Tibial artery (tissue), 4 donors: ENCODE data around the gene IL11RA.
A peak's percentile ranks its signal among the peaks of the same experiment; 100 is the strongest.

ENCODE experiments used
- DNase-seq, 2 donors: peaks; one replicate each; pipeline ENCODE4 v3.0.0-alpha.2; 2019
- H3K27ac ChIP-seq, 2 donors: fragments of 200-600 bp; sonication (generic) in 1 of 2; 1 replicate in 1 of 2; 2 replicates in 1 of 2; pipeline ENCODE4 v1.5.1; 2018 to 2019; ENCODE audit warnings: mild to moderate bottlenecking in 1 of 2
- H3K27me3 ChIP-seq, 2 donors: fragments of 200-600 bp; sonication (generic) in 1 of 2; one replicate each; pipeline versions ENCODE4 v1.5.1 to v1.6.0; 2016 to 2019
- H3K36me3 ChIP-seq, 3 donors: fragments of 200-600 bp; sonication (generic) in 2 of 3; one replicate each; pipeline ENCODE4 v1.5.1; 2016 to 2019; ENCODE audit warnings: mild to moderate bottlenecking in 2 of 3
- H3K4me1 ChIP-seq, 4 donors: fragments of 200-600 bp; sonication (generic) in 2 of 4; 1 replicate in 3 of 4; 2 replicates in 1 of 4; pipeline ENCODE4 v1.5.1; 2016 to 2019
- H3K4me3 ChIP-seq, 2 donors: fragments of 200-600 bp; sonication (generic) in 1 of 2; 1 replicate in 1 of 2; 2 replicates in 1 of 2; pipeline ENCODE4 v1.5.1; 2018 to 2019; ENCODE audit warnings: mild to moderate bottlenecking in 2 of 2
- H3K9me3 ChIP-seq, 3 donors: fragments of 200-600 bp; sonication (generic) in 1 of 3; one replicate each; pipeline ENCODE4 v1.5.1; 2016 to 2019
- CTCF ChIP-seq, 2 experiments: fragments of 200-600 bp in 1 of 2; fragments of 450-650 bp in 1 of 2; IDR thresholded peaks; one replicate each; pipeline ENCODE4 v1.5.1; 2017 to 2019; ENCODE audit warnings: antibody characterized with exemption in 2 of 2, mild to moderate bottlenecking in 1 of 2, moderate library complexity in 1 of 2
- intact Hi-C: fragments of 100-400 bp; cut with DNase I; formaldehyde crosslinking; loops from one replicate; pipeline ENCODE4 v1.15.0; 2023; ENCODE audit warnings: low total_unique reads

The IL11RA gene

GRCh38 chr9:34610434-34611206, 41.4 kb upstream of the IL11RA start:
- Histone ChIP-seq H3K27ac (no peak overlapping the region), H3K4me3 (no peak overlapping the region)
- intact Hi-C loops, result loop anchor here (10.0 kb wide), 2 partner anchors 94 to 156 kb away; partner anchors contain the start of genes DNAI1 and FAM219A

GRCh38 chr9:34611251-34611810, 40.7 kb upstream of the IL11RA start:
- Histone ChIP-seq H3K36me3 (peaks cover 10 to 29% (median 27%) of the 10 kb centered on the region in 3 donors), H3K27ac (peak overlapping the region; percentile 76 to 83), H3K27me3 (no peaks in the 10 kb centered on the region), H3K4me3 (peak overlapping the region; percentile 60 to 63), H3K4me1 (peaks cover 0 to 24% (median 20%) of the 10 kb centered on the region in 4 donors), H3K9me3 (no peaks in the 10 kb centered on the region)
- DNase-seq, result no peak
- intact Hi-C loops, result loop anchor here (10.0 kb wide), 2 partner anchors 93 to 157 kb away; partner anchors contain the start of genes DNAI1 and FAM219A
- no peak for TF ChIP-seq CTCF (IDR thresholded peaks at IDR 0.05)

More at GRCh38 chr9:34610434-34611206, 41.4 kb upstream of the IL11RA start:
- peaks cover 0 to 24% (median 20%) of the 10 kb centered on the region in 4 donors for H3K4me1 ChIP-seq
- no peaks in the 10 kb centered on the region for H3K27me3 ChIP-seq
- DNase-seq, result no peak
- no peak for TF ChIP-seq CTCF (IDR thresholded peaks at IDR 0.05)
- H3K9me3 ChIP-seq, result no peaks in the 10 kb centered on the region
- H3K36me3 ChIP-seq, result peaks cover 3 to 22% (median 21%) of the 10 kb centered on the region in 3 donors

- peaks cover 0 to 24% (median 20%) of the 10 kb centered on the region in 4 donors for H3K4me1 ChIP-seq
- intact Hi-C loops, result loop anchor here (2.0 to 10.0 kb wide), 3 partner anchors 21 to 157 kb away; partner anchors contain the start of genes DNAI1 and FAM219A
- H3K27ac ChIP-seq, result peak within 1 kb of the TSS; percentile 76 to 83
- H3K36me3 ChIP-seq, result peaks cover 11 to 36% (median 34%) of the 10 kb centered on the region in 3 donors
- H3K9me3 ChIP-seq, result no peaks in the 10 kb centered on the region
- peak; percentile 85 to 93 for DNase-seq
- no peaks in the 10 kb centered on the region for H3K27me3 ChIP-seq
- peak within 1 kb of the TSS; percentile 60 to 63 for H3K4me3 ChIP-seq
- TF ChIP-seq CTCF (IDR thresholded peaks at IDR 0.05), result no peak
These were observed 39.9 kb upstream of the IL11RA start, which contains the start of gene RPP25L for GRCh38 chr9:34611811-34612787. TSS of gene RPP25L (minus strand) at chr9:34612097. CDS start at chr9:34611296, 801 bp downstream.

- intact Hi-C loops, result loop anchor here (2.0 to 10.0 kb wide), 3 partner anchors 20 to 158 kb away; partner anchors contain the start of genes DNAI1 and FAM219A
- peak; percentile 72 to 85 for DNase-seq
- H3K9me3 ChIP-seq, result no peaks in the 10 kb centered on the region
- H3K36me3 ChIP-seq, result peaks cover 11 to 44% (median 42%) of the 10 kb centered on the region in 3 donors
- H3K4me1 ChIP-seq, result peaks cover 0 to 24% (median 20%) of the 10 kb centered on the region in 4 donors
- peak; percentile 78 to 86 for TF ChIP-seq CTCF (IDR thresholded peaks at IDR 0.05)
- H3K27me3 ChIP-seq, result no peaks in the 10 kb centered on the region
- peak overlapping the region; percentile 76 to 83 for H3K27ac ChIP-seq
- peak overlapping the region; percentile 60 to 63 for H3K4me3 ChIP-seq
These were observed 39.1 kb upstream of the IL11RA start for GRCh38 chr9:34612788-34613390.
